ENCODE data around the gene USF3. TPM values are rescaled to one million over a fixed set of nuclear protein-coding genes. Genes with fewer than 3 reads are reported as not detected.

USF3 gene, protein sequence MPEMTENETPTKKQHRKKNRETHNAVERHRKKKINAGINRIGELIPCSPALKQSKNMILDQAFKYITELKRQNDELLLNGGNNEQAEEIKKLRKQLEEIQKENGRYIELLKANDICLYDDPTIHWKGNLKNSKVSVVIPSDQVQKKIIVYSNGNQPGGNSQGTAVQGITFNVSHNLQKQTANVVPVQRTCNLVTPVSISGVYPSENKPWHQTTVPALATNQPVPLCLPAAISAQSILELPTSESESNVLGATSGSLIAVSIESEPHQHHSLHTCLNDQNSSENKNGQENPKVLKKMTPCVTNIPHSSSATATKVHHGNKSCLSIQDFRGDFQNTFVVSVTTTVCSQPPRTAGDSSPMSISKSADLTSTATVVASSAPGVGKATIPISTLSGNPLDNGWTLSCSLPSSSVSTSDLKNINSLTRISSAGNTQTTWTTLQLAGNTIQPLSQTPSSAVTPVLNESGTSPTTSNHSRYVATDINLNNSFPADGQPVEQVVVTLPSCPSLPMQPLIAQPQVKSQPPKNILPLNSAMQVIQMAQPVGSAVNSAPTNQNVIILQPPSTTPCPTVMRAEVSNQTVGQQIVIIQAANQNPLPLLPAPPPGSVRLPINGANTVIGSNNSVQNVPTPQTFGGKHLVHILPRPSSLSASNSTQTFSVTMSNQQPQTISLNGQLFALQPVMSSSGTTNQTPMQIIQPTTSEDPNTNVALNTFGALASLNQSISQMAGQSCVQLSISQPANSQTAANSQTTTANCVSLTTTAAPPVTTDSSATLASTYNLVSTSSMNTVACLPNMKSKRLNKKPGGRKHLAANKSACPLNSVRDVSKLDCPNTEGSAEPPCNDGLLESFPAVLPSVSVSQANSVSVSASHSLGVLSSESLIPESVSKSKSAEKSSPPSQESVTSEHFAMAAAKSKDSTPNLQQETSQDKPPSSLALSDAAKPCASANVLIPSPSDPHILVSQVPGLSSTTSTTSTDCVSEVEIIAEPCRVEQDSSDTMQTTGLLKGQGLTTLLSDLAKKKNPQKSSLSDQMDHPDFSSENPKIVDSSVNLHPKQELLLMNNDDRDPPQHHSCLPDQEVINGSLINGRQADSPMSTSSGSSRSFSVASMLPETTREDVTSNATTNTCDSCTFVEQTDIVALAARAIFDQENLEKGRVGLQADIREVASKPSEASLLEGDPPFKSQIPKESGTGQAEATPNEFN (N-terminal part only)
- total RNA-seq = 10 to 100 TPM in 5 of 6 donors, 1 to 10 TPM in 1; 9.3 to 30.6 (median 18.5) TPM

DNA sequence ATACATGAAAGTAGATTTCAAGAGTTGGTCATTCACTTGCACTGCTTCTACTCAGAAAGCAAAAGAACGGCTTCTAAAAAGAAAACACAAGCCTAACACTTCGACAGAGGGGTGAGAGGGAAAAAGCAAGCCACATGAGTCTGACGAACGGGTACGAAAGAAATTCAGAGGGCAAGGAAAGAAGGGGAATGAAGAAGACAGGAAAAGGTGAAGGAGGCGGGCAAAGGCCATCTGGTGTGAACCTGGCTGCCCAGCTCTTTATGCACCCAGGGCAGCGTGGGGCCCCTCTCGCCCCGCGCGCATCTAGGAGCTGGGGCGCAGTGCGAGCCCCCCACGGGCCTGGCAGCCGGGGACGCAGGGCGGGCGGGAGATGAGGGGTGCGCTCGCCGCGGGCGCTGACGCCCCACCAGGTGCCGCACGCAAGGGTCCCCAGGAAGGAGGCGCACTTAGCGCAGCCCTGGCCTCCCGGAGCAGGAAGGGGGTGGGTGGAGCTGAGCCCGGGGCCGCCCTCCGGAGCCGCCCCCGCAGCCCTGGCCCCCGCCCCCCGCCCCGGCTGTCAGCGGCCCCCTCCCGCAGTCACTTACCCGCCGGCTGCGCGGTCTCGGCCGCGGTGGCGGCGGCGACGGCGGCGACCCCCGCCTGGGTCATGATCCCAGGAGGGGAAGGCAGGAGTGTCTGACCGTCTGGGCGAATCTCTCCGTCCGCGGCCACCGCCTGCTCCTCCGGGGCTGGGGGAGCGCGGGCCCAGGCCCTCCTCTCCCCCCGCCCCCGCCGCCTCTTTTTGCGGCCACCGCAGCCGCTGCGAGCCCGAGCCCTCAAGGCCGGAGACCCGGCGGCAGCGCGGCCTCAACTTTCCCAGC lies at the start of gene USF3:
USF3 (minus strand) TSS at position 857 of the 860 bp plus-strand sequence. CDS start 21,764 bp downstream, outside the sequence.
- Histone ChIP-seq H3K9me3 (no peaks in the 10 kb centered on the region), H3K4me3 (peak within 1 kb of the TSS; percentile 92 to 99 (median 98)), H3K27ac (peak within 1 kb of the TSS; percentile 99 to 100 (median 99)), H3K27me3 (no peaks in the 10 kb centered on the region), H3K4me1 (peaks cover 9 to 37% (median 23%) of the 10 kb centered on the region in 4 donors), H3K36me3 (no peaks in the 10 kb centered on the region)
- ATAC-seq (ENCODE audit: low FRiP score in 2 of 2) (peak; percentile 84 to 94), DNase-seq (peak; percentile 85 to 95)
- peak; percentile 45 to 49 for TF ChIP-seq POLR2AphosphoS5 (IDR thresholded peaks at IDR 0.05)
- TF ChIP-seq, protein P1, sequence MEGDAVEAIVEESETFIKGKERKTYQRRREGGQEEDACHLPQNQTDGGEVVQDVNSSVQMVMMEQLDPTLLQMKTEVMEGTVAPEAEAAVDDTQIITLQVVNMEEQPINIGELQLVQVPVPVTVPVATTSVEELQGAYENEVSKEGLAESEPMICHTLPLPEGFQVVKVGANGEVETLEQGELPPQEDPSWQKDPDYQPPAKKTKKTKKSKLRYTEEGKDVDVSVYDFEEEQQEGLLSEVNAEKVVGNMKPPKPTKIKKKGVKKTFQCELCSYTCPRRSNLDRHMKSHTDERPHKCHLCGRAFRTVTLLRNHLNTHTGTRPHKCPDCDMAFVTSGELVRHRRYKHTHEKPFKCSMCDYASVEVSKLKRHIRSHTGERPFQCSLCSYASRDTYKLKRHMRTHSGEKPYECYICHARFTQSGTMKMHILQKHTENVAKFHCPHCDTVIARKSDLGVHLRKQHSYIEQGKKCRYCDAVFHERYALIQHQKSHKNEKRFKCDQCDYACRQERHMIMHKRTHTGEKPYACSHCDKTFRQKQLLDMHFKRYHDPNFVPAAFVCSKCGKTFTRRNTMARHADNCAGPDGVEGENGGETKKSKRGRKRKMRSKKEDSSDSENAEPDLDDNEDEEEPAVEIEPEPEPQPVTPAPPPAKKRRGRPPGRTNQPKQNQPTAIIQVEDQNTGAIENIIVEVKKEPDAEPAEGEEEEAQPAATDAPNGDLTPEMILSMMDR (IDR thresholded peaks at IDR 0.05) = no peak
- TF ChIP-seq EP300 (IDR thresholded peaks at IDR 0.05) = no peak
- TF ChIP-seq POLR2A (IDR thresholded peaks at IDR 0.05) = peak in 2 of 4 donors; percentile 54 to 72
- WGBS, 2 donors = 0 to 1% methylated on average over 21 to 33 of the region's 75 CpGs

DNA sequence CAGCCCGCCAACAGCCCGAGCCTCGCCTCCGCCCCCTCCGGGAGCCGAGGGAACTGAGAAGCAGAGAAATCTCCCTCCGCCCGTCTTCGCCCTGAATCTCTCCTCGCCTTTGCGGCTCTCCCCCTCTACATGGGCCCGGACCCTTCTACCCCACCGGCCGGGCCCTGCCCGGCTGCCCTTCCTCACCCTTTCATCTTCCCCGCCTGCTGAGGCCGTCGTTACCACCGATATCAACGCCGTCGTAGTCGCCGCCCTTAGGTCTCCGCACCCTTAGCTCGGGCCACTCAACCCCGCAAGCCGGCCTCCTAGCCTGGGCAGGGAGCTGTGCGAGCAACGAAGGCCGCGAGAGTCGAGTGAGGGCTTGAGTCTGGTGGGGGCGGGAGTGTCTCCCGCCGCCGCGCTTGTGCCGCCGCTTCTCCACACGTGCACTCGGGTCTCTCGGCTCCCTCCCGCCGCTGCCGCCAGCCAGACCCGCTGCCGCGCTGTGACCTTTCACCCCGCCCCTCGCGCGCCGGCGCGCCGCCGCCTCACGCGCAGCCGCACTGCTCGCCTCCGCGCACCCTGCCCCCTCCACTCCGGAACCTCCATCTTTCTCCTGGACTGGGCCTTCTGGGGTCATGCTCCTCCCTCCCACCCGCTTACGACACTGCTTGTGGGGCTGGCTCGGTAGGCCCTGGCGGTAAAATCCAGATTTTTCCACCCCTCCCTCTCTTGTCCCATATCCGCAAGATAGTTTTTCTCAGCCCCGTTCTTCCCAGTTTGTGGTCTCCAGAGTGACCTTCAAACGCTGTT lies 49.5 kb upstream of the USF3 start, which contains the start of gene NAA50:
NAA50 (minus strand) TSS at position 494 of the 792 bp plus-strand sequence; CDS start at position 194, 300 bp downstream.
- Histone ChIP-seq H3K36me3 (no peaks in the 10 kb centered on the region), H3K4me1 (peaks cover 35 to 57% (median 53%) of the 10 kb centered on the region in 4 donors), H3K27ac (peak within 1 kb of the TSS; percentile 95 to 99 (median 98)), H3K9me3 (no peaks in the 10 kb centered on the region), H3K27me3 (no peaks in the 10 kb centered on the region), H3K4me3 (peak within 1 kb of the TSS; percentile 65 to 95 (median 86))
- ATAC-seq (ENCODE audit: low FRiP score in 2 of 2) (peak; percentile 96), DNase-seq (peak; percentile 93 to 99)
- WGBS, 2 donors = 0% methylated on average over 53 to 62 of the region's 72 CpGs
- TF ChIP-seq EP300 (IDR thresholded peaks at IDR 0.05) = peak in 1 of 4 donors; percentile 6
- TF ChIP-seq POLR2A (IDR thresholded peaks at IDR 0.05) = peak in 3 of 4 donors; percentile 70 to 90 (median 90)
- peak; percentile 51 to 80 for TF ChIP-seq POLR2AphosphoS5 (IDR thresholded peaks at IDR 0.05)
- TF ChIP-seq, protein P1 (IDR thresholded peaks at IDR 0.05) = peak in 2 of 6 experiments; percentile 25 to 32

DNA sequence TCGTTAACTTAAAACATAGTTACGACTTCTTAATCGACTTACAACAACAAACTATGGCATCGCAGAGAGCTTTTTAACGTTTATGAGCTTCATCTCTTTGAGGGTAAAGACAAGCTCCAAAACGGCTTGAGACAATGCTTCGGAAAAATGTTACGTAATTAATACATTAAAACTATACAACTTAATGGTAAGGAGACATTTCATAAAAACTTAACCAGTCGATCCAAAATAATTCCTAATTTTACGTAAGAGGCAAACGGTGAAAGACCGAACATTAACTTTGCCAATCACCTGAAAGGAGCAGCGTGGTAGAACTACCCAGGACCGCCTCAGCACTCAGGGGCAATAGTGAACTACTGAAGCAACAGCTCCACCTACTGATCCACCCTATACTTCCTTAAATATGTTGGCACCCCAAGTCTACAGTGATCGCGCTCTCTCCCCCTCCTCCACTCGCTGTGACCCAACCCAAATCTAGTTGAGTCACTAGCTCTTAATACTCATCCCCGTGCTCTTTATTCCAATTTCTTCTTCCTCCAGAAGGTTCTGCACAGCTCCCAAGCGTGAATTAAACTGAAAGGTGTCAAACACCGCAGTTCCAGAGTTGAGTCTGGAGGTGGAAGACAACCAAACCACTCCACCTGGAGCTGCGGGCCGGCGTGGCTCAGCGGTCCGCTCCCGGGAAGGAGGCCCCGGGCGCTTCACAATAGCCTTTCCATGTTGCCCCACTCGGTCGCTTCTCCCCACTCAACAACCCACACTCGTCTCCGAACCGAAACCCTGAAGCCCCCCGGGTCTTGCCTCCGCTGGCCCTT lies 48.7 kb upstream of the USF3 start:
- peaks cover 35 to 56% (median 53%) of the 10 kb centered on the region in 4 donors for H3K4me1 ChIP-seq
- DNase-seq (peak; percentile 89 to 90), ATAC-seq (ENCODE audit: low FRiP score in 2 of 2) (peak; percentile 85 to 92)
- H3K27me3 ChIP-seq = no peaks in the 10 kb centered on the region
- H3K9me3 ChIP-seq = no peaks in the 10 kb centered on the region
- H3K27ac ChIP-seq = peak overlapping the region; percentile 95 to 99 (median 98)
- H3K36me3 ChIP-seq = no peaks in the 10 kb centered on the region
- 0 to 1% methylated on average over 35 of the region's 35 CpGs for WGBS, 2 donors
- TF ChIP-seq EP300 (IDR thresholded peaks at IDR 0.05) (no peak), POLR2A (IDR thresholded peaks at IDR 0.05) (peak in 3 of 4 donors; percentile 24 to 42 (median 35)), POLR2AphosphoS5 (IDR thresholded peaks at IDR 0.05) (peak; percentile 28 to 63)
- TF ChIP-seq, protein P1 (IDR thresholded peaks at IDR 0.05) = peak; percentile 34 to 78 (median 68)
- H3K4me3 ChIP-seq = peak overlapping the region; percentile 65 to 95 (median 78)

All from upper lobe of left lung (tissue), 6 donors.